DMS79 treated with DMSO at 0.1 percent for 48 hours (cell line): Measurements from ENCODE around the gene SCYGR5.
A peak's percentile ranks its signal among the peaks of the same experiment; 100 is the strongest.
"Not testable (repeated sequence)": the region's sequence is repeated elsewhere in the genome, so short reads cannot be mapped to it uniquely, and the experiment has no call there.

ENCODE experiments used
- DNase-seq: peaks from one replicate; lab custom pipeline; 2025; lab: John Stamatoyannopoulos, UW

The SCYGR5 gene

GRCh38 chr2:227673620-227674019, 7.0 kb downstream of the SCYGR5 start:
- DNase-seq, result not testable (repeated sequence)

GRCh38 chr2:227674485-227674884, 7.9 kb downstream of the SCYGR5 start:
- no peak for DNase-seq

- no peak for DNase-seq
Observed at GRCh38 chr2:227677928-227678327, 11.3 kb downstream of the SCYGR5 start.

- DNase-seq, result no peak
Observed at GRCh38 chr2:227684258-227684657, 17.7 kb downstream of the SCYGR5 start.

GRCh38 chr2:227687189-227687588, 20.6 kb downstream of the SCYGR5 start:
- no peak for DNase-seq

GRCh38 chr2:227696990-227697679, 30.5 kb downstream of the SCYGR5 start:
- no peak for DNase-seq

GRCh38 chr2:227701556-227701955, 35.0 kb downstream of the SCYGR5 start:
- DNase-seq, result no peak

- peak; percentile 40 for DNase-seq
Observed at GRCh38 chr2:227703280-227703732, 36.7 kb downstream of the SCYGR5 start.

GRCh38 chr2:227703961-227704360, 37.4 kb downstream of the SCYGR5 start:
- DNase-seq, result peak; percentile 79

- no peak for DNase-seq
Observed at GRCh38 chr2:227706859-227707258, 40.3 kb downstream of the SCYGR5 start.

- DNase-seq, result no peak
Observed at GRCh38 chr2:227707390-227707789, 40.8 kb downstream of the SCYGR5 start.

- no peak for DNase-seq
Observed at GRCh38 chr2:227710986-227711385, 44.4 kb downstream of the SCYGR5 start.

- DNase-seq, result no peak
Observed at GRCh38 chr2:227713291-227713690, 46.7 kb downstream of the SCYGR5 start.

GRCh38 chr2:227716501-227716900, 49.9 kb downstream of the SCYGR5 start:
- DNase-seq, result no peak
